Activated T-cell treated with anti-CD3 and anti-CD28 coated beads, Interleukin-2, amount 50 U/mL, for 4 hours (primary cell): ENCODE results near the gene FUT1. TPM values are rescaled to one million over a fixed set of nuclear protein-coding genes. Genes with fewer than 3 reads are reported as not detected.
A peak's percentile ranks its signal among the peaks of the same experiment; 100 is the strongest.

ENCODE experiments used
- ATAC-seq, 2 donors: fragments of 200-7000 bp; cut with Tn5 transposase; one replicate each; pipeline ENCODE4 v1.10.0; 2021
- DNase-seq: peaks from one replicate; pipeline ENCODE4 v3.0.0-alpha.2; 2020
- H3K27me3 Mint-ChIP-seq: one replicate; pipeline ENCODE4 v1.8.0; 2021; ENCODE audit warnings: low read depth, mixed read lengths
- H3K36me3 Mint-ChIP-seq: one replicate; pipeline ENCODE4 v1.8.0; 2022; ENCODE audit warnings: mixed read lengths; ENCODE audit not compliant: insufficient read depth
- H3K4me1 Mint-ChIP-seq: one replicate; pipeline ENCODE4 v1.8.0; 2021; ENCODE audit warnings: low read depth, mixed read lengths
- H3K4me3 Mint-ChIP-seq: one replicate; pipeline ENCODE4 v1.8.0; 2021; ENCODE audit warnings: mild to moderate bottlenecking, moderate library complexity, mixed read lengths
- H3K9me3 Mint-ChIP-seq: one replicate; pipeline ENCODE4 v1.8.0; 2021; ENCODE audit warnings: mixed read lengths
- total RNA-seq, 3 donors: library from RNA; stranded (reverse); gene quantifications; one replicate each; pipeline ENCODE4 v1.2.1, GENCODE V29; 2021

Gene FUT1
- total RNA-seq, 3 donors from 2014 or later: 0.13 to 0.22 (median 0.18) TPM

DNA sequence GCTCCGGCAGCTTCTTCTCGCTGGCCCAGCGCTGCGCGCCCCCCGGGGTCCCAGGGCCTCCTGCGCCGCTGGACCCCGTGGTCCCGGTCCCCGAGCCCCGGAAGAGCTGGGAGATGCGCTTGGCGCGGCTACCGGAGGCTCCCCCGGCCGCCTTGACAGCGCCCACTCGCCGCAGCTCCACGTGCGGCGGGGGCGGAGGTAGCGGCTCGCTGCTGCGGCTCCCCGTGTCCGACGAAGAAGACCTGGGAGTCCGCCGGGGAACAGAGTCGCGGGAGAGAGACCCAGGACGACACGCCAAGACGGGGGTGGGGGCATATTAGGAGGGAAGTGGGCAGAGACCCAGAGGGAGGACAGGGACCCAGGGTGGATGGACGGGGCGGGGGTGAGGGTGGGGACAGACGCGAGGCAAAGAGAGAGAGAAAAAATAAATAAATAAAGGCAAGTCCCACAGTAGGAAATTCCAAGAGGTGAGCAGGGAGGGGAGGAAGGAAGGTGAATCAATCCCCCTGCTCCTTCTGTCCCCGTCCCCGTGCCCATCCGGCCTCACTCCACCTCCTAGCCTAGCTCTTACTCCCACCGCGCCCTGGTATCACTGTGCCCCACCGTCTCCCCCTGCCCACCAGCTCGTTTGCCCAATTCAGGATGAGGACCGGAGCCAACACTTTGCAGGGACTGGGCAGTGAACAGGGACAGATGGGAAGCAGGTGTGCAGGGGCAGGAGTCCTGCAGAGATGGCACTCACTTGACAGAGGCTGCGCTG lies 12.9 kb downstream of the FUT1 start:
- ATAC-seq: peak; percentile 2 to 7
- Mint-ChIP-seq H3K27me3 (no peaks in the 10 kb centered on the region), H3K36me3 (no peaks in the 10 kb centered on the region), H3K4me3 (no peak overlapping the region), H3K4me1 (peaks cover 18% of the 10 kb centered on the region), H3K9me3 (no peaks in the 10 kb centered on the region)
- DNase-seq: no peak

DNA sequence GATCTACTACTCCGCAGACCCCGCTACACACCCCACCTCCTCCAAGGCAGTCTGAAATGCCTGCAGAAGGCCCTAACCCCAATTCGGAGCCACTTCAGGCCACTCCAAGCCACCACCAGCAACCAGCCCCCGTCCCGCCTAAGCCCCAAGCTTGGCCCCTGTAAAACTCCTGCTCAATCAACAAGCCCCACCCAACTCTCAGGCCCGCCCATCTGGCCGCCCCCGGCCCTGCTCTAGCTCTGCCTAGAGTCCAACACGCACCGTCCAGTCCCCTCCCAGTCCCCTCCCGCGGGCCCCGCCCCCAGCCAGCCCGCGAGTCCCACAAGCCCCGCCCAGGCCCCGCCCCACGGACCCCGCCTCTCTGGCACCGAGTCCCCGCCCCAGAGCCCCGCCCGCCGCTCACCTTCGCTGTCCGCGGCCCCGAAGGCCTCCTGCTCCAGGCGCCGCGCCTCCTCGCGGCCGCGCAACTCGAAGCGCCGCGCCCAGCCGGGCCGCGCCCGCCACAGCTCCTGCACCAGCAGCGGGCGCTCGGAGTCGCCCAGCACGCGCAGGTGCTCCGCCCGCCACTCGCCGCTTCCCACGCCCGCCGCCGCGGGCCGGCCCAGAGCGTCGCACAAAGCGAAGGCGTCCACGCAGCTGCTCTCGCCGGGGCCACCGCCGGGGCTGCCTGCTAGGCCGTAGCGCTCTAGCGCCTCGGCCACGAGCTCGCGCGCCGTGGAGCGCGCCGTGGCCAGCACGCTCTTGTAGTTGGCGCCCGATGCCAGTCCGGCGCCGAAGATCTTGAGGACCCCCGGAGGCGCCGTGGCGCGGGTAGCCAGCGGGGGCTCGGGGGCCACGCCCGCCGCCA lies 13.7 kb downstream of the FUT1 start:
- Mint-ChIP-seq H3K4me3 (peak overlapping the region; percentile 68), H3K27me3 (no peaks in the 10 kb centered on the region), H3K9me3 (no peaks in the 10 kb centered on the region), H3K4me1 (peaks cover 18% of the 10 kb centered on the region), H3K36me3 (no peaks in the 10 kb centered on the region)
- ATAC-seq: peak; percentile 92 to 95
- peak; percentile 92 for DNase-seq

DNA sequence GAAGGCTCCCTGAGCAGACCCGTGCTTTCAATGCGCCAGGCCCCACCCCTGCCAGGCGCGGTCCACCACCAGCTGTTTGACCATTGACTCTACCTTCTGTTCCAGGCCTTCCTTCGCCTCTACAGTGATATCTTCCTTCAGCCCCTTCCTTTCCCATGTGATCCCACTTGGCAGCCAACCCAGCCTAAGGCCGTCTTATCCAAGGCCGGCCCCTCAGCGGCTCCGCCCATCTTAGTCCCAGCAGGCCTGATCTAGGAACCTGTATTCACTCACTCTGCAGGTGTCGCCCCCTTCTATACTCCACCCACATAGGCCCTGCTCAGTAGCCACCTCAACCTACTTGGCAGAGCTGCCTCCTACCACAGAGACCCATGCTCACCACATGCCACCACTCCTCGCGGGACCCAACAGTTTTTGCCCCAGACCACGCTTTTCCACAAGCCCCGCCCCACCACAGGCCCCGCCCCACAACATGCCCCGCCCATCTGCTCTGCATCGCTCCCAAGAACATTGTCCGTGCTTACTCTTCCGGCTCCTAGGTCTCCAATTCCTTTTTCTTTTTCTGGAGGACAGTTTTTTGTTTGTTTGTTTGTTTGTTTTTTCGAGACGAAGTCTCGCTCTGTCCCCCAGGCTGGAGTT lies 15.0 kb downstream of the FUT1 start:
- no peak overlapping the region for H3K4me3 Mint-ChIP-seq
- H3K9me3 Mint-ChIP-seq: no peaks in the 10 kb centered on the region
- peaks cover 18% of the 10 kb centered on the region for H3K4me1 Mint-ChIP-seq
- H3K36me3 Mint-ChIP-seq: no peaks in the 10 kb centered on the region
- no peaks in the 10 kb centered on the region for H3K27me3 Mint-ChIP-seq
- no peak for ATAC-seq
- no peak for DNase-seq

GRCh38 chr19:48735031-48735615 lies 17.3 kb downstream of the FUT1 start:
- Mint-ChIP-seq H3K27me3 (no peaks in the 10 kb centered on the region), H3K36me3 (no peaks in the 10 kb centered on the region), H3K4me1 (peaks cover 8% of the 10 kb centered on the region), H3K4me3 (no peak overlapping the region), H3K9me3 (no peaks in the 10 kb centered on the region)
- DNase-seq (no peak), ATAC-seq (no peak)

DNA sequence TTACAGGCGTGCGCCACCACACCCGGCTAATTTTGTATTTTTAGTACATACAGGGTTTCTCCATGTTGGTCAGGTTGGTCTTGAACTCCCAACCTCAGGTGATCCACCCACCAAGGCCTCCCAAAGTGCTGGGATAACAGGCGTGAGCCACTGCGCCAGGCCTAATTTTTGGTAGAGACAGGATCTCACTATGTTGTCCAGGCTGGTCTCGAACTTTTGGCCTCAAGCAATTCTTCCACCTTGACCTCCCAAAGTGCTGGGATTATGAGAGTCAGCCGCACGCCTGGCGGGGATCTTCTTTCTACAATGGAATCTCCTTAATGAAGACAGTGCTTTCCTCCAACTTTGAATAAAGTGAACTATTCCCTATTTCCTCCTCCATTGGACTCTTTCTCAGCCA lies 17.8 kb downstream of the FUT1 start:
- no peaks in the 10 kb centered on the region for H3K36me3 Mint-ChIP-seq
- no peak for DNase-seq
- no peaks in the 10 kb centered on the region for H3K9me3 Mint-ChIP-seq
- no peak for ATAC-seq
- H3K4me1 Mint-ChIP-seq: peaks cover 4% of the 10 kb centered on the region
- no peaks in the 10 kb centered on the region for H3K27me3 Mint-ChIP-seq
- H3K4me3 Mint-ChIP-seq: no peak overlapping the region

GRCh38 chr19:48731452-48731851 lies 21.0 kb downstream of the FUT1 start:
- H3K9me3 Mint-ChIP-seq: peaks cover 2% of the 10 kb centered on the region
- H3K4me3 Mint-ChIP-seq: no peak overlapping the region
- no peaks in the 10 kb centered on the region for H3K27me3 Mint-ChIP-seq
- ATAC-seq: no peak
- peaks cover 5% of the 10 kb centered on the region for H3K4me1 Mint-ChIP-seq
- peaks cover 2% of the 10 kb centered on the region for H3K36me3 Mint-ChIP-seq
- DNase-seq: no peak

GRCh38 chr19:48728911-48729664 lies 23.4 kb downstream of the FUT1 start:
- DNase-seq (no peak), ATAC-seq (no peak)
- H3K4me1 Mint-ChIP-seq: peaks cover 19% of the 10 kb centered on the region
- no peaks in the 10 kb centered on the region for H3K27me3 Mint-ChIP-seq
- H3K36me3 Mint-ChIP-seq: peaks cover 6% of the 10 kb centered on the region
- H3K9me3 Mint-ChIP-seq: peaks cover 12% of the 10 kb centered on the region
- no peak overlapping the region for H3K4me3 Mint-ChIP-seq

- peaks cover 12% of the 10 kb centered on the region for H3K9me3 Mint-ChIP-seq
- H3K36me3 Mint-ChIP-seq: peaks cover 6% of the 10 kb centered on the region
- no peaks in the 10 kb centered on the region for H3K27me3 Mint-ChIP-seq
- no peak for ATAC-seq
- H3K4me3 Mint-ChIP-seq: no peak overlapping the region
- DNase-seq: no peak
- peaks cover 19% of the 10 kb centered on the region for H3K4me1 Mint-ChIP-seq
Measured at GRCh38 chr19:48726556-48726955, 25.9 kb downstream of the FUT1 start.

DNA sequence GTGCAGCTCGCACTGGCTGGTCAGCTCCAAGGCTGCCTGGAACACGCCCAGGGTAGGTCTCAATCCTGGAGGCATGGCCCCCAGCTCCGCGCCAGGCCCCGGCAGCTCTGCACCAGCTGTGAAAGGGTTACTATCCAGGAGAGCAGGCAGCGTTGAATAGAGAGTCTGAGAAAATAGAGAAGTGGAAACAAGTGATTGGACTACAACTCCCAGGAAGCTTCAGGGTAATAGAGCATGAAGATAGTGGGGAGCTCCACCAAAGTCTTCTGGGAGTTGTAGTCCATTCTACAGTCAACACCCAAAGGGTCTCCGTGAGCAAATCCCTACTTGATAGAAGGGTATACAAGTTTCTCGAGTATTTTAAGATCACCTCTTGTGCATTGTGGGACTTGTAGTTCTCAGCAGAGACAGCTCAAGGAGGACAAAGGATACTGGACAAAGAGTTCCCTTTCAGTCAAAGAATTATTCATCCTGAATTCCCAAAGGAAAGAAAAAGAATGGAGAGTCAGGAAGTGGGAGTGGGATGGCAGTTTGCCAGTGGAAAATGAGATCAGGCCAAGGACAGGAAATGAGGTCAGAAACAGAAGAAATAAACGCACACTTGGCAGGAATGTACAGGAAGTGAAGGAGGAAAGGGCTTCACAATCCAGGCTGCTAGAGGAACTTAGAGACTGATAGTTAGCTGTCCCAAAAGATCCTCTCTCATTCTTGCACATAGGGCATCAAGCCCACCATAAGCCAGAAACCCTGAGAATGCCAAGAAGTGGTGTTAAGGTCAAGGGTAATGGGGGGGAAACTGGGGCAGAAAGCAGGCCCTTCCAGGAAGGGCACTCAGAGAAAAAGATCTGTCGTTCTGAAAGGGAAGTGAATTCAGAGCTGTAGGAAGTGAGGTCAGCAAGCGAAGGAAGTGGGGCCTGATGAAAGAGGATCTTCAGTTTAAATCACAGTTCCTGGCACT lies 27.4 kb downstream of the FUT1 start:
- no peak for DNase-seq
- peak overlapping the region; percentile 34 for H3K4me3 Mint-ChIP-seq
- peak; percentile 41 to 45 for ATAC-seq

GRCh38 chr19:48722196-48722708 lies 30.2 kb downstream of the FUT1 start:
- H3K9me3 Mint-ChIP-seq: peaks cover 12% of the 10 kb centered on the region
- ATAC-seq (no peak), DNase-seq (no peak)
- peaks cover 6% of the 10 kb centered on the region for H3K36me3 Mint-ChIP-seq
- no peak overlapping the region for H3K4me3 Mint-ChIP-seq
- H3K27me3 Mint-ChIP-seq: no peaks in the 10 kb centered on the region
- peaks cover 26% of the 10 kb centered on the region for H3K4me1 Mint-ChIP-seq

More for the DNA sequence above, 27.4 kb downstream of the FUT1 start:
- Mint-ChIP-seq H3K4me1 (peaks cover 26% of the 10 kb centered on the region), H3K36me3 (peaks cover 6% of the 10 kb centered on the region), H3K9me3 (peaks cover 12% of the 10 kb centered on the region), H3K27me3 (no peaks in the 10 kb centered on the region)

DNA sequence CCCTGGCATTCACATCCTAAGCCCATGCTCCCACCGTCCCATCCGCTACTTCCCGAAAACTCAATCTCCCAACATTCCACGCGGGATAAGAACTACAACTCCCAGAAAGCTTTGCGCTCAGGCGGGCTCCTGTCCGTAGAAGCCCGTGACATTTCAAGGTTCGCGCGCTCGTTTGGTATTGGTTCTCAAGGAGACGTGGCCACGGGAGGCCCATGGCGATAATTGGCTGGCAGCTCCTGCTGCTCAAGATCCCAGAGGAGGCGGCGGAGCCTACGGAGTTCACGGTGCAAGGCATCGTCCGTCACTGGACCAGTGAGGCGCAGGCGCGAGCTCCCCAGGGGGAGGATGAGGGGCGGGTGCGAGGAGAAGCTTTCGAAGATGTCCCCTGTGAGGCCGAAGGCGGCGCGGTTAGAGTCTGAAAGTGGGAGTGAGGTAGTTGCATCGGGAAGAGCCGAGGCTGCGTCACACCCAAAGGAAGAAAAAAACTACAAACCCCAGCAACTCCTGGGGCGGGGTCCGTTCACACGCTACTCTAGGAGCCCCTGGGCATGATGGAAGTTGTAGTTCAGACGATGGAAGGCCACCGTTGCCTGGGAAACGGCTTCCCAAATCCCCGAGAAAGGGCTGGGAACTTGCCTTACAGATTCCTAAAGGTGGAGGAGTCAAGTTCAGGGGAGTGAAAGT lies 31.7 kb downstream of the FUT1 start:
- no peaks in the 10 kb centered on the region for H3K27me3 Mint-ChIP-seq
- peaks cover 16% of the 10 kb centered on the region for H3K4me1 Mint-ChIP-seq
- peaks cover 3% of the 10 kb centered on the region for H3K36me3 Mint-ChIP-seq
- H3K9me3 Mint-ChIP-seq: peaks cover 7% of the 10 kb centered on the region
- H3K4me3 Mint-ChIP-seq: peak overlapping the region; percentile 87
- DNase-seq: peak; percentile 79
- ATAC-seq: peak; percentile 96

DNA sequence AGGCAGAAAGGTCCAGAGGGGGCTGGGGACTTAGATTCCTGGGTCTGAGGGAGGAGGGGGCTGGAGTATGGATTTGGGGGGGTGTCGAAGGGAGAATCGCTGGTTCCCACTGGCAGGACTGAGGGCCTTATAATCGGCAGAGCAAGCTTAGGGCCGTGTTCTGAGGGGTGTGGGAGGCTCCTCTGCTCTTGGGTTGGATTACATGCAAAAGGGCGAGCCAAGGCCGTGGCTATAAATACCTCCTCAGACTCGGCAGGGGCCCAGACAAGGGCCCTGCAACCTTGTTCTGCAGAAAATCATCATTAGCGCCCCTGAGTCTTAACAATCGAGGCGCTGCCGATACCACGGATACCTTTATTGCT lies 32.2 kb downstream of the FUT1 start:
- Mint-ChIP-seq H3K36me3 (peaks cover 3% of the 10 kb centered on the region), H3K4me1 (peaks cover 13% of the 10 kb centered on the region), H3K4me3 (peak overlapping the region; percentile 87), H3K27me3 (no peaks in the 10 kb centered on the region), H3K9me3 (peaks cover 4% of the 10 kb centered on the region)
- ATAC-seq (peak; percentile 2 to 3), DNase-seq (no peak)
